Vagina (tissue), 2 donors: ENCODE data around the gene MEF2C. TPM values are rescaled to one million over a fixed set of nuclear protein-coding genes. Genes with fewer than 3 reads are reported as not detected.
A peak's percentile ranks its signal among the peaks of the same experiment; 100 is the strongest.

ENCODE experiments used
- DNase-seq, 2 donors: peaks; one replicate each; pipeline ENCODE4 v3.0.0-alpha.2; 2017; ENCODE audit errors: extremely low spot score in 2 of 2
- H3K27ac ChIP-seq: fragments of 200-600 bp; sonication (generic); one replicate; pipeline ENCODE4 v1.5.1; 2019
- H3K27me3 ChIP-seq: fragments of 200-600 bp; sonication (generic); one replicate; pipeline ENCODE4 v1.5.1; 2019
- H3K36me3 ChIP-seq, 2 donors: fragments of 200-600 bp; sonication (generic); one replicate each; pipeline ENCODE4 v1.5.1; 2017 to 2019
- H3K4me1 ChIP-seq: fragments of 200-600 bp; sonication (generic); one replicate; pipeline ENCODE4 v1.5.1; 2019
- H3K4me3 ChIP-seq, 2 donors: fragments of 200-600 bp; sonication (generic); 1 replicate in 1 of 2; 2 replicates in 1 of 2; pipeline ENCODE4 v1.5.1; 2016 to 2019
- H3K9me3 ChIP-seq: fragments of 200-600 bp; sonication (generic); one replicate; pipeline ENCODE4 v1.5.1; 2019
- POLR2A ChIP-seq, 2 donors: fragments of 450-650 bp; IDR thresholded peaks; one replicate each; pipeline ENCODE4 v1.6.1; 2017; ENCODE audit warnings: antibody characterized with exemption in 2 of 2, mild to moderate bottlenecking in 2 of 2, moderate library complexity in 2 of 2
- POLR2AphosphoS5 ChIP-seq, 2 donors: sonication (generic); formaldehyde crosslinking; IDR thresholded peaks; one replicate each; pipeline ENCODE4 v1.9.0; 2017; ENCODE audit warnings: antibody characterized with exemption in 2 of 2, mild to moderate bottlenecking in 2 of 2, low read depth in 1 of 2; ENCODE audit not compliant: insufficient read depth in 1 of 2
- intact Hi-C: fragments of 100-400 bp; cut with DNase I; formaldehyde crosslinking; loops from one replicate; pipeline ENCODE4 v1.15.1; 2023
- total RNA-seq: library from RNA; depleted of rRNA; stranded (reverse); fragments of >200 nt; gene quantifications from one replicate; pipeline ENCODE4 v1.2.3, GENCODE V29; 2016
- TF ChIP-seq, protein P1 (sequence below), 3 experiments: fragments of 450-650 bp in 2 of 3; fragments of 200-600 bp in 1 of 3; sonication (generic) in 1 of 3; IDR thresholded peaks; one replicate each; pipeline ENCODE4 v1.5.1; 2017 to 2019; ENCODE audit warnings: antibody characterized with exemption in 3 of 3, mild to moderate bottlenecking in 2 of 3, moderate library complexity in 2 of 3

MEF2C gene
- total RNA-seq, 1 donor from 2014 or later, result 22.3 TPM

DNA sequence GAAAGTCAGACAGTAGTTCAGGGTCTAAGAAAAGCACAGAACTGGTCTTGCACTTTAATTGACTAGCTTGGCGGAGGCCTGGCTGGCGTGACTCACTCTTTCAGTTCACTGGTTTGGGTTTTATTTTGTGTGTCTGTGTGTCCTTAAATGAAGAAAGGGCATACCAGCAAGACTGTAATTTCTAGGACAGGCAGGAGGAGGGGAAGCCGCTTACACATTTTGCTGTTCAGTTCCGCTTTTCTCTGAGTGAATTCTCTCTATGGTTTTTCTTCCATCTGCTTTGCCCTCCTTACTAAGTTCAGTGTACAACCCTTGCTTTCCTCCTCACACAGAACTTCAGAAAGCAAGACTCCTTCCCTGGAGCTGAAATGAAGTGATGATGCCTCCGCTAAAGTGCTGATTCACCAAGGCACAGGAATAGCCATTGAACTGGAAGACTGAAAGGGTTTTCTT is 150.8 kb downstream of the MEF2C start:
- Histone ChIP-seq H3K27me3 (no peaks in the 10 kb centered on the region), H3K36me3 (no peaks in the 10 kb centered on the region), H3K27ac (peak overlapping the region; percentile 25), H3K4me1 (peaks cover 14% of the 10 kb centered on the region), H3K4me3 (no peak overlapping the region), H3K9me3 (no peaks in the 10 kb centered on the region)
- DNase-seq, result no peak
- TF ChIP-seq POLR2A (IDR thresholded peaks at IDR 0.05) (no peak), POLR2AphosphoS5 (IDR thresholded peaks at IDR 0.05; ENCODE audit: insufficient read depth in 1 of 2, low read depth in 1 of 2) (no peak)
- TF ChIP-seq, protein P1, sequence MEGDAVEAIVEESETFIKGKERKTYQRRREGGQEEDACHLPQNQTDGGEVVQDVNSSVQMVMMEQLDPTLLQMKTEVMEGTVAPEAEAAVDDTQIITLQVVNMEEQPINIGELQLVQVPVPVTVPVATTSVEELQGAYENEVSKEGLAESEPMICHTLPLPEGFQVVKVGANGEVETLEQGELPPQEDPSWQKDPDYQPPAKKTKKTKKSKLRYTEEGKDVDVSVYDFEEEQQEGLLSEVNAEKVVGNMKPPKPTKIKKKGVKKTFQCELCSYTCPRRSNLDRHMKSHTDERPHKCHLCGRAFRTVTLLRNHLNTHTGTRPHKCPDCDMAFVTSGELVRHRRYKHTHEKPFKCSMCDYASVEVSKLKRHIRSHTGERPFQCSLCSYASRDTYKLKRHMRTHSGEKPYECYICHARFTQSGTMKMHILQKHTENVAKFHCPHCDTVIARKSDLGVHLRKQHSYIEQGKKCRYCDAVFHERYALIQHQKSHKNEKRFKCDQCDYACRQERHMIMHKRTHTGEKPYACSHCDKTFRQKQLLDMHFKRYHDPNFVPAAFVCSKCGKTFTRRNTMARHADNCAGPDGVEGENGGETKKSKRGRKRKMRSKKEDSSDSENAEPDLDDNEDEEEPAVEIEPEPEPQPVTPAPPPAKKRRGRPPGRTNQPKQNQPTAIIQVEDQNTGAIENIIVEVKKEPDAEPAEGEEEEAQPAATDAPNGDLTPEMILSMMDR (IDR thresholded peaks at IDR 0.05), result no peak
- intact Hi-C loops, result loop anchor here (10.0 kb wide), 1 partner anchor 153 kb away; the partner anchor contains the start of gene MEF2C

DNA sequence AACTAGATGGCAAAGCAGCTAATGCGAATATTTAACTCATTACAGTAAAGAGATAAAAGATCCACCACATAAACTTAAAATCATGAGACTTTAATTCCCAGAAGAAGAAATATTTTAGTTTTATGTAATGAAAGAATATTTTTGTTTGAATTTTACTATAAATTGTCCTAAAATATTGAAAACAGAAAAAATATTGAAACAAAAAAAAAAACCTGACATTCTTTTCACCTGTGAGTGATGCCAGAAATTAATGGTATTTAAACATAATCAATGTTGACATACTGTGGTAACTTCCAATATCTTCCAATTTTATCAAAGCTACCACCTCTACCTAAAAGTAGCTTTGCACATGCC is 153.2 kb downstream of the MEF2C start:
- H3K27me3 ChIP-seq, result no peaks in the 10 kb centered on the region
- peaks cover 3% of the 10 kb centered on the region for H3K4me1 ChIP-seq
- no peak overlapping the region for H3K27ac ChIP-seq
- no peak overlapping the region for H3K4me3 ChIP-seq
- no peaks in the 10 kb centered on the region for H3K9me3 ChIP-seq
- H3K36me3 ChIP-seq, result no peaks in the 10 kb centered on the region
- TF ChIP-seq POLR2A (IDR thresholded peaks at IDR 0.05), result no peak
- no peak for TF ChIP-seq POLR2AphosphoS5 (IDR thresholded peaks at IDR 0.05; ENCODE audit: insufficient read depth in 1 of 2, low read depth in 1 of 2)
- TF ChIP-seq, protein P1 (IDR thresholded peaks at IDR 0.05), result no peak
- intact Hi-C loops, result loop anchor here (10.0 kb wide), 2 partner anchors 155 to 1455 kb away; partner anchors contain the start of gene MEF2C
- DNase-seq, result no peak

DNA sequence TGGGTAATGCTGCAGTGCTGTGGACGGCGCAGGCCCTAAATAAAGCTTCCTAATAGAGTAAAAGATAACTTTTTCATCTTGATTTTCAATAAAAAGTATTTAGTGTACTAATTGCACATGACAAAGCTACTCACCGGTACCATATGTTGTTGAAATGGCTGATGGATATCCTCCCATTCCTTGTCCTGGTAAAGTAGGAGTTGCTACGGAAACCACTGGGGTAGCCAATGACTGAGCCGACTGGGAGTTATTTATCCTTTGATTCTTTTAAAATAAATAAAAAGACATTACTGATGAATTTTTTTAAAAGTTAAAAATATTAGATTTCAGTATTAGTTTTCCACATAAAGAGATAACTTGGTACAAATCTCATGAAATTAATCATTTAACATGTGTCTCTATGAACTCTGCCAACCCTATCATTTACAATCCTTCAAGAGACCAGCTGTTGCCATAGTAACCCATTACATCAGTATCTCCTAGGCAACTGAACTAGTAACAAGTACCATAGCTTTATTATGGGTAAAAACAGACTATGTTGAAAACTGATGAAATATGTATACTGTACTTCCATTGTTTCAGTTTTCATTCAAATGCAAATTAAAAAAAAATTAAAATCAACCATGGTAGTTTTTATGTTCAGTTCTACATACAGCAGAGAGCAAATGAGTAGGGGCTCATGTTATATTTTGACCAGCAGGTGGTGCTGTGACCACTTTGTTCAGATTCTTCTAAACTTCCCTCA is 153.7 kb downstream of the MEF2C start:
- intact Hi-C loops, result loop anchor here (10.0 kb wide), 1 partner anchor 1456 kb away; no protein-coding TSS in a partner anchor
- no peaks in the 10 kb centered on the region for H3K4me1 ChIP-seq
- H3K27ac ChIP-seq, result no peak overlapping the region
- TF ChIP-seq POLR2AphosphoS5 (IDR thresholded peaks at IDR 0.05; ENCODE audit: insufficient read depth in 1 of 2, low read depth in 1 of 2), result no peak
- TF ChIP-seq, protein P1 (IDR thresholded peaks at IDR 0.05), result peak; percentile 66 to 74 (median 67)
- H3K4me3 ChIP-seq, result no peak overlapping the region
- no peak for DNase-seq
- H3K27me3 ChIP-seq, result no peaks in the 10 kb centered on the region
- H3K36me3 ChIP-seq, result no peaks in the 10 kb centered on the region
- no peaks in the 10 kb centered on the region for H3K9me3 ChIP-seq

DNA sequence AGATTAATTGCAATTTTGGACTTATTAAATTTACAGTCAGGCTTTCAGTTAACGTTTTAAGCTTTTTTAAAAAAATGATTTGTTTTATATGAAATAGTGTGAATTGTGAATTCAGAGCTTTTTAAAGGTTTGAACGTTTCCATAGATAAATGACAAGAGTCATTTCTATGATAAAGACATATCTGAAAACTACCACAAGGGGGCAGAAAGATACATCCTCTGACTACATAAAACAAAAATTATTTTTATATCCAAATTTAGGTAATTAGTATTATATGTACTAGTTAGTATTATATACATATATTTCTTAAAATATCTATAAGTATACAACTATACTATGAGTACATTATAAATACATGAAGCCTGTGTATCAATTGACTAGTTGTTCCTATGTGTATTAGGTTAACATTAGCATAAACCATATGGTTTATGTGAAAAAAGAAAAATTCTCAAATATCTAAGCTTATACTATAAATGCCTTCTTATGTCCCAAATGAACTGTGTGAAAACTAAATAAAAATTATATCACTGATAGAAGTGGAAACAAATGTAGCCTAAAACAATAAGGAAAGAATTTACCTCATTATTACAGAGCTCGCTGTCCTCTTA is 155.2 kb downstream of the MEF2C start:
- H3K36me3 ChIP-seq, result no peaks in the 10 kb centered on the region
- intact Hi-C loops, result loop anchor here (10.0 kb wide), 1 partner anchor 1457 kb away; no protein-coding TSS in a partner anchor
- H3K4me1 ChIP-seq, result no peaks in the 10 kb centered on the region
- no peaks in the 10 kb centered on the region for H3K9me3 ChIP-seq
- no peak for DNase-seq
- TF ChIP-seq POLR2AphosphoS5 (IDR thresholded peaks at IDR 0.05; ENCODE audit: insufficient read depth in 1 of 2, low read depth in 1 of 2), result no peak
- TF ChIP-seq, protein P1 (IDR thresholded peaks at IDR 0.05), result peak in 1 of 3 experiments; percentile 23
- no peak overlapping the region for H3K4me3 ChIP-seq
- no peaks in the 10 kb centered on the region for H3K27me3 ChIP-seq
- H3K27ac ChIP-seq, result no peak overlapping the region

DNA sequence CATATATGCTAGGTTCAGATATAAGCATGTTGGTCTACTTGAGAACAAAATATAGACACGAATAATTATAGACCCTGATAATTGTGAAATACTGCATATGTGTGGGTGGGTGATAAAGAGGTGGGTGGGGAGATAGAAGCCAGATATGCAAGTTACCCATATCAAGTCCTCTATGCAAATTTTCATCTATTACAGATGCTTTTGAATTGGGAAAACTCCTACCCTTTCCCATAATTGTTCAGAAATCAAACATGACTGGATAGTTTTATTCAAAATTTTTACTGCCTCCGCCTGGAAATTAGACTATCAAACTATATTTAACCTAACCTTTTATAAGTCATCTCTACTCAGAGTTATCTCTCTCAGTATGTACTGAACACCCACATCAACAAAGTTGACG is 157.5 kb downstream of the MEF2C start:
- intact Hi-C loops, result loop anchor here (10.0 kb wide), 1 partner anchor 1459 kb away; no protein-coding TSS in a partner anchor
- TF ChIP-seq POLR2AphosphoS5 (IDR thresholded peaks at IDR 0.05; ENCODE audit: insufficient read depth in 1 of 2, low read depth in 1 of 2), result no peak
- TF ChIP-seq POLR2A (IDR thresholded peaks at IDR 0.05), result no peak
- TF ChIP-seq, protein P1 (IDR thresholded peaks at IDR 0.05), result no peak
- Histone ChIP-seq H3K9me3 (no peaks in the 10 kb centered on the region), H3K36me3 (no peaks in the 10 kb centered on the region), H3K4me3 (no peak overlapping the region), H3K27me3 (no peaks in the 10 kb centered on the region), H3K4me1 (no peaks in the 10 kb centered on the region), H3K27ac (no peak overlapping the region)
- DNase-seq, result no peak
